ENCODE measurements around the gene SPANXN2. TPM values are rescaled to one million over a fixed set of nuclear protein-coding genes. Genes with fewer than 3 reads are reported as not detected.
A peak's percentile ranks its signal among the peaks of the same experiment; 100 is the strongest.

Gene SPANXN2
- polyA plus RNA-seq, 1 donor from 2014 or later, result not detected

- H3K36me3 ChIP-seq (ENCODE audit: insufficient read depth, low read length), result no peaks in the 10 kb centered on the region
- H3K9me3 ChIP-seq (ENCODE audit: low read length), result no peaks in the 10 kb centered on the region
- no peak overlapping the region for H2AFZ ChIP-seq (ENCODE audit: low read depth, low read length)
- no peak overlapping the region for H3K4me2 ChIP-seq (ENCODE audit: low read length)
- H3K9ac ChIP-seq (ENCODE audit: low read length), result no peak overlapping the region
- H3K9me2 ChIP-seq (ENCODE audit: insufficient read depth, low read length), result no peaks in the 10 kb centered on the region
- H3F3A ChIP-seq (ENCODE audit: insufficient read depth, low read length, poor library complexity, severe bottlenecking), result no peaks in the 10 kb centered on the region
- no peak overlapping the region for H3K27ac ChIP-seq (ENCODE audit: low read length)
- H3K4me3 ChIP-seq (ENCODE audit: low read length), result no peak overlapping the region
- H4K20me1 ChIP-seq (ENCODE audit: insufficient read depth), result no peaks in the 10 kb centered on the region
- TF ChIP-seq EZH2 (IDR thresholded peaks at IDR 0.05; ENCODE audit: borderline replicate concordance, insufficient read depth, low read length, poor library complexity, severe bottlenecking) (no peak), TAF1 (IDR thresholded peaks at IDR 0.05; ENCODE audit: low read depth) (no peak), CTCF (IDR thresholded peaks at IDR 0.05; ENCODE audit: poor library complexity, severe bottlenecking) (peak; percentile 40), SMC3 (conservative IDR thresholded peaks at IDR 0.05; ENCODE audit: poor library complexity) (peak; percentile 31), RAD21 (conservative IDR thresholded peaks at IDR 0.05) (peak; percentile 20)
- TF ChIP-seq, protein P1, sequence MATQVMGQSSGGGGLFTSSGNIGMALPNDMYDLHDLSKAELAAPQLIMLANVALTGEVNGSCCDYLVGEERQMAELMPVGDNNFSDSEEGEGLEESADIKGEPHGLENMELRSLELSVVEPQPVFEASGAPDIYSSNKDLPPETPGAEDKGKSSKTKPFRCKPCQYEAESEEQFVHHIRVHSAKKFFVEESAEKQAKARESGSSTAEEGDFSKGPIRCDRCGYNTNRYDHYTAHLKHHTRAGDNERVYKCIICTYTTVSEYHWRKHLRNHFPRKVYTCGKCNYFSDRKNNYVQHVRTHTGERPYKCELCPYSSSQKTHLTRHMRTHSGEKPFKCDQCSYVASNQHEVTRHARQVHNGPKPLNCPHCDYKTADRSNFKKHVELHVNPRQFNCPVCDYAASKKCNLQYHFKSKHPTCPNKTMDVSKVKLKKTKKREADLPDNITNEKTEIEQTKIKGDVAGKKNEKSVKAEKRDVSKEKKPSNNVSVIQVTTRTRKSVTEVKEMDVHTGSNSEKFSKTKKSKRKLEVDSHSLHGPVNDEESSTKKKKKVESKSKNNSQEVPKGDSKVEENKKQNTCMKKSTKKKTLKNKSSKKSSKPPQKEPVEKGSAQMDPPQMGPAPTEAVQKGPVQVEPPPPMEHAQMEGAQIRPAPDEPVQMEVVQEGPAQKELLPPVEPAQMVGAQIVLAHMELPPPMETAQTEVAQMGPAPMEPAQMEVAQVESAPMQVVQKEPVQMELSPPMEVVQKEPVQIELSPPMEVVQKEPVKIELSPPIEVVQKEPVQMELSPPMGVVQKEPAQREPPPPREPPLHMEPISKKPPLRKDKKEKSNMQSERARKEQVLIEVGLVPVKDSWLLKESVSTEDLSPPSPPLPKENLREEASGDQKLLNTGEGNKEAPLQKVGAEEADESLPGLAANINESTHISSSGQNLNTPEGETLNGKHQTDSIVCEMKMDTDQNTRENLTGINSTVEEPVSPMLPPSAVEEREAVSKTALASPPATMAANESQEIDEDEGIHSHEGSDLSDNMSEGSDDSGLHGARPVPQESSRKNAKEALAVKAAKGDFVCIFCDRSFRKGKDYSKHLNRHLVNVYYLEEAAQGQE (IDR thresholded peaks at IDR 0.05; ENCODE audit: borderline replicate concordance), result no peak
- H3K27me3 ChIP-seq (ENCODE audit: insufficient read depth, low read depth, low read length), result no peaks in the 10 kb centered on the region
- no peaks in the 10 kb centered on the region for H3K79me2 ChIP-seq (replicated peaks; ENCODE audit: insufficient read depth, low read length)
Observed at GRCh38 chrX:143669395-143669794, 51.2 kb downstream of the SPANXN2 start.

DNA sequence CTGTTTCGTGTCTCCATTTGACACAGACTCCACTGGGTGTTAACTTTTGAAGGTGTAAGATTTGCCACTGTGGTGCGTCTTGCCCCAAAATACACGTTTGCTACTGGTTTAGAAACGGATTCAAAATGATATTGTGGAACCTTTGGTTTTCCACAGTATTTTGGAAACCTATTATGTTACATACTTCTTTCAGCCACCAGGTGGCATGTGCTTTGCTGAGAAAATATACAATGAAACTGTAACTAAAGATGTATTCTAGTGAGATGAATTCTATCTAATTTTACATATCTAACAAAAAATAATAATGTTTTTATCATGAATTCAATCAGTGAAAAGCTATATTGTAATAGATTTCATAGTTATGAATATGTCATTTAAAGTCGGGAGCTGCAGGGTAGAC, 56.2 kb downstream of the SPANXN2 start:
- H3K9ac ChIP-seq (ENCODE audit: low read length), result no peak overlapping the region
- H3K79me2 ChIP-seq (replicated peaks; ENCODE audit: insufficient read depth, low read length), result no peaks in the 10 kb centered on the region
- no peak overlapping the region for H2AFZ ChIP-seq (ENCODE audit: low read depth, low read length)
- no peak overlapping the region for H3K27ac ChIP-seq (ENCODE audit: low read length)
- no peak overlapping the region for H3K4me2 ChIP-seq (ENCODE audit: low read length)
- no peaks in the 10 kb centered on the region for H3K9me3 ChIP-seq (ENCODE audit: low read length)
- no peaks in the 10 kb centered on the region for H3F3A ChIP-seq (ENCODE audit: insufficient read depth, low read length, poor library complexity, severe bottlenecking)
- no peaks in the 10 kb centered on the region for H3K9me2 ChIP-seq (ENCODE audit: insufficient read depth, low read length)
- TF ChIP-seq SMC3 (conservative IDR thresholded peaks at IDR 0.05; ENCODE audit: poor library complexity) (peak; percentile 59), CTCF (IDR thresholded peaks at IDR 0.05; ENCODE audit: poor library complexity, severe bottlenecking) (peak; percentile 54), RAD21 (conservative IDR thresholded peaks at IDR 0.05) (peak; percentile 49), TAF1 (IDR thresholded peaks at IDR 0.05; ENCODE audit: low read depth) (no peak), POLR2AphosphoS5 (IDR thresholded peaks at IDR 0.05) (no peak), EP300 (conservative IDR thresholded peaks at IDR 0.05; ENCODE audit: poor library complexity, severe bottlenecking) (no peak), MXI1 (conservative IDR thresholded peaks at IDR 0.05; ENCODE audit: poor library complexity, severe bottlenecking) (no peak)
- H3K4me3 ChIP-seq (ENCODE audit: low read length), result no peak overlapping the region
- no peaks in the 10 kb centered on the region for H3K27me3 ChIP-seq (ENCODE audit: insufficient read depth, low read depth, low read length)
- H3K36me3 ChIP-seq (ENCODE audit: insufficient read depth, low read length), result no peaks in the 10 kb centered on the region
- no peaks in the 10 kb centered on the region for H4K20me1 ChIP-seq (ENCODE audit: insufficient read depth)
